PC-9 (cell line): ENCODE measurements around the gene STH. TPM values are rescaled to one million over a fixed set of nuclear protein-coding genes. Genes with fewer than 3 reads are reported as not detected.

Experiments
- BruUV-seq: library from RNA; stranded (reverse); fragments of 400-500 nt; replicated peaks from 2 replicates; lab custom pipeline; 2021; lab: Mats Ljungman, UMichigan
- CTCF ChIA-PET: fragments of 300-600 bp; sonication (Branson Sonifier 250); formaldehyde crosslinking; loops from one replicate; lab custom pipeline; 2022; ENCODE audit warnings: antibody characterized with exemption; lab: Charles Lee
- POLR2A ChIA-PET: fragments of 300-600 bp; sonication (Branson Sonifier 250); formaldehyde crosslinking; loops from one replicate; lab custom pipeline; 2022; ENCODE audit warnings: antibody characterized with exemption; ENCODE audit not compliant: unreplicated experiment; lab: Charles Lee
- DNase-seq, 2 experiments: peaks; one replicate each; pipeline versions ENCODE4 v3.0.0 to v3.0.0-alpha.2; 2015 to 2022; ENCODE audit warnings: mixed read lengths in 1 of 2
- H2AFZ ChIP-seq: fragments of 200-600 bp; sonication (generic); 2 replicates; pipeline ENCODE4 v1.8.1; 2017; ENCODE audit warnings: antibody characterized with exemption
- H3F3A ChIP-seq: fragments of 200-600 bp; sonication (generic); 2 replicates; pipeline ENCODE4 v1.8.1; 2017; ENCODE audit warnings: antibody characterized with exemption, mild to moderate bottlenecking, low read depth; ENCODE audit not compliant: insufficient read depth
- H3K27ac ChIP-seq: fragments of 200-600 bp; sonication (generic); 2 replicates; pipeline ENCODE4 v1.6.1; 2016; ENCODE audit warnings: mixed run types
- H3K27me3 ChIP-seq: fragments of 200-600 bp; sonication (generic); 2 replicates; pipeline ENCODE4 v1.6.1; 2016; ENCODE audit warnings: low read depth, mixed run types; ENCODE audit not compliant: insufficient read depth
- H3K36me3 ChIP-seq: fragments of 200-600 bp; sonication (generic); 2 replicates; pipeline ENCODE4 v1.6.1; 2016; ENCODE audit warnings: low read depth, mixed run types
- H3K4me1 ChIP-seq: fragments of 200-600 bp; sonication (generic); replicated peaks from 2 replicates; pipeline ENCODE4 v1.6.1; 2016; ENCODE audit warnings: mixed run types; ENCODE audit not compliant: insufficient read depth
- H3K4me2 ChIP-seq: fragments of 200-600 bp; sonication (generic); 2 replicates; pipeline ENCODE4 v1.6.1; 2017; ENCODE audit warnings: mixed run types
- H3K4me3 ChIP-seq: fragments of 200-600 bp; sonication (generic); 2 replicates; pipeline ENCODE4 v1.6.1; 2016; ENCODE audit warnings: mixed run types
- H3K79me2 ChIP-seq: fragments of 200-600 bp; sonication (generic); 2 replicates; pipeline ENCODE4 v1.6.1; 2017; ENCODE audit warnings: low read depth, mixed run types
- H3K9me2 ChIP-seq: fragments of 200-600 bp; sonication (generic); 2 replicates; pipeline ENCODE4 v1.8.1; 2017; ENCODE audit warnings: mild to moderate bottlenecking; ENCODE audit not compliant: insufficient read depth
- H3K9me3 ChIP-seq: fragments of 200-600 bp; sonication (generic); 2 replicates; pipeline ENCODE4 v1.8.1; 2016; ENCODE audit warnings: low read depth; ENCODE audit not compliant: insufficient read depth
- H4K20me1 ChIP-seq: fragments of 200-600 bp; sonication (generic); 2 replicates; pipeline ENCODE4 v1.8.1; 2017; ENCODE audit not compliant: insufficient read depth
- EZH2 ChIP-seq: fragments of 200-600 bp; sonication (generic); IDR thresholded peaks from 2 replicates; pipeline ENCODE4 v1.8.0; 2017; ENCODE audit warnings: antibody characterized with exemption, low read depth
- intact Hi-C: fragments of 100-400 bp; cut with micrococcal nuclease; formaldehyde crosslinking; loops from one replicate; pipeline ENCODE4 v1.10.0; 2022; ENCODE audit not compliant: unreplicated experiment
- total RNA-seq: library from RNA; stranded (reverse); gene quantifications from 2 replicates; pipeline ENCODE4 v1.2.3, GENCODE V29; 2021
- TF ChIP-seq, protein P1 (sequence below): fragments of 200-600 bp; sonication (generic); conservative IDR thresholded peaks from 2 replicates; pipeline ENCODE4 v1.6.1; 2017; ENCODE audit warnings: mixed run types, antibody characterized with exemption, mild to moderate bottlenecking, moderate library complexity

Gene STH
- total RNA-seq, 1 experiment from 2014 or later, result not detected

DNA sequence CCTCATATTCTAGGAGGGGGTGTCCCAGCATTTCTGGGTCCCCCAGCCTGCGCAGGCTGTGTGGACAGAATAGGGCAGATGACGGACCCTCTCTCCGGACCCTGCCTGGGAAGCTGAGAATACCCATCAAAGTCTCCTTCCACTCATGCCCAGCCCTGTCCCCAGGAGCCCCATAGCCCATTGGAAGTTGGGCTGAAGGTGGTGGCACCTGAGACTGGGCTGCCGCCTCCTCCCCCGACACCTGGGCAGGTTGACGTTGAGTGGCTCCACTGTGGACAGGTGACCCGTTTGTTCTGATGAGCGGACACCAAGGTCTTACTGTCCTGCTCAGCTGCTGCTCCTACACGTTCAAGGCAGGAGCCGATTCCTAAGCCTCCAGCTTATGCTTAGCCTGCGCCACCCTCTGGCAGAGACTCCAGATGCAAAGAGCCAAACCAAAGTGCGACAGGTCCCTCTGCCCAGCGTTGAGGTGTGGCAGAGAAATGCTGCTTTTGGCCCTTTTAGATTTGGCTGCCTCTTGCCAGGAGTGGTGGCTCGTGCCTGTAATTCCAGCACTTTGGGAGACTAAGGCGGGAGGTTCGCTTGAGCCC, 11.6 kb downstream of the STH start:
- Histone ChIP-seq H3K27ac (no peak overlapping the region), H3K27me3 (no peaks in the 10 kb centered on the region), H3K79me2 (no peaks in the 10 kb centered on the region), H3K9me2 (no peaks in the 10 kb centered on the region), H3K4me1 (no peaks in the 10 kb centered on the region), H4K20me1 (no peaks in the 10 kb centered on the region; the same call in 1 of the 2 replicates), H3K4me2 (no peak overlapping the region), H3F3A (no peaks in the 10 kb centered on the region), H3K36me3 (no peaks in the 10 kb centered on the region), H3K4me3 (no peak overlapping the region), H3K9me3 (no peaks in the 10 kb centered on the region), H2AFZ (no peak overlapping the region)
- no peak for DNase-seq
- intact Hi-C loops, result no loop called here
- no TSS peak for BruUV-seq
- TF ChIP-seq EZH2, result no peak
- TF ChIP-seq, protein P1, sequence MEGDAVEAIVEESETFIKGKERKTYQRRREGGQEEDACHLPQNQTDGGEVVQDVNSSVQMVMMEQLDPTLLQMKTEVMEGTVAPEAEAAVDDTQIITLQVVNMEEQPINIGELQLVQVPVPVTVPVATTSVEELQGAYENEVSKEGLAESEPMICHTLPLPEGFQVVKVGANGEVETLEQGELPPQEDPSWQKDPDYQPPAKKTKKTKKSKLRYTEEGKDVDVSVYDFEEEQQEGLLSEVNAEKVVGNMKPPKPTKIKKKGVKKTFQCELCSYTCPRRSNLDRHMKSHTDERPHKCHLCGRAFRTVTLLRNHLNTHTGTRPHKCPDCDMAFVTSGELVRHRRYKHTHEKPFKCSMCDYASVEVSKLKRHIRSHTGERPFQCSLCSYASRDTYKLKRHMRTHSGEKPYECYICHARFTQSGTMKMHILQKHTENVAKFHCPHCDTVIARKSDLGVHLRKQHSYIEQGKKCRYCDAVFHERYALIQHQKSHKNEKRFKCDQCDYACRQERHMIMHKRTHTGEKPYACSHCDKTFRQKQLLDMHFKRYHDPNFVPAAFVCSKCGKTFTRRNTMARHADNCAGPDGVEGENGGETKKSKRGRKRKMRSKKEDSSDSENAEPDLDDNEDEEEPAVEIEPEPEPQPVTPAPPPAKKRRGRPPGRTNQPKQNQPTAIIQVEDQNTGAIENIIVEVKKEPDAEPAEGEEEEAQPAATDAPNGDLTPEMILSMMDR, result no peak
- CTCF ChIA-PET, result no interaction called here
- POLR2A ChIA-PET, result no interaction called here

DNA sequence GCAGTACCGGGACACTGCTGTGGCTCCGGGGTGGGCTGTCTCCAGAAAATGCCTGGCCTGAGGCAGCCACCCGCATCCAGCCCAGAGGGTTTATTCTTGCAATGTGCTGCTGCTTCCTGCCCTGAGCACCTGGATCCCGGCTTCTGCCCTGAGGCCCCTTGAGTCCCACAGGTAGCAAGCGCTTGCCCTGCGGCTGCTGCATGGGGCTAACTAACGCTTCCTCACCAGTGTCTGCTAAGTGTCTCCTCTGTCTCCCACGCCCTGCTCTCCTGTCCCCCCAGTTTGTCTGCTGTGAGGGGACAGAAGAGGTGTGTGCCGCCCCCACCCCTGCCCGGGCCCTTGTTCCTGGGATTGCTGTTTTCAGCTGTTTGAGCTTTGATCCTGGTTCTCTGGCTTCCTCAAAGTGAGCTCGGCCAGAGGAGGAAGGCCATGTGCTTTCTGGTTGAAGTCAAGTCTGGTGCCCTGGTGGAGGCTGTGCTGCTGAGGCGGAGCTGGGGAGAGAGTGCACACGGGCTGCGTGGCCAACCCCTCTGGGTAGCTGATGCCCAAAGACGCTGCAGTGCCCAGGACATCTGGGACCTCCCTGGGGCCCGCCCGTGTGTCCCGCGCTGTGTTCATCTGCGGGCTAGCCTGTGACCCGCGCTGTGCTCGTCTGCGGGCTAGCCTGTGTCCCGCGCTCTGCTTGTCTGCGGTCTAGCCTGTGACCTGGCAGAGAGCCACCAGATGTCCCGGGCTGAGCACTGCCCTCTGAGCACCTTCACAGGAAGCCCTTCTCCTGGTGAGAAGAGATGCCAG, 12.9 kb downstream of the STH start:
- Histone ChIP-seq H2AFZ (no peak overlapping the region), H3K36me3 (no peaks in the 10 kb centered on the region), H3F3A (no peaks in the 10 kb centered on the region), H4K20me1 (no peaks in the 10 kb centered on the region; the same call in 1 of the 2 replicates), H3K27ac (no peak overlapping the region), H3K4me2 (no peak overlapping the region), H3K79me2 (no peaks in the 10 kb centered on the region), H3K4me1 (no peaks in the 10 kb centered on the region), H3K9me3 (no peaks in the 10 kb centered on the region), H3K9me2 (no peaks in the 10 kb centered on the region), H3K4me3 (no peak overlapping the region), H3K27me3 (no peaks in the 10 kb centered on the region)
- BruUV-seq, result no TSS peak
- TF ChIP-seq, protein P1, result no peak
- no peak for TF ChIP-seq EZH2
- DNase-seq, result no peak
- ChIA-PET POLR2A (no interaction called here), CTCF (no interaction called here)
- intact Hi-C loops, result no loop called here

DNA sequence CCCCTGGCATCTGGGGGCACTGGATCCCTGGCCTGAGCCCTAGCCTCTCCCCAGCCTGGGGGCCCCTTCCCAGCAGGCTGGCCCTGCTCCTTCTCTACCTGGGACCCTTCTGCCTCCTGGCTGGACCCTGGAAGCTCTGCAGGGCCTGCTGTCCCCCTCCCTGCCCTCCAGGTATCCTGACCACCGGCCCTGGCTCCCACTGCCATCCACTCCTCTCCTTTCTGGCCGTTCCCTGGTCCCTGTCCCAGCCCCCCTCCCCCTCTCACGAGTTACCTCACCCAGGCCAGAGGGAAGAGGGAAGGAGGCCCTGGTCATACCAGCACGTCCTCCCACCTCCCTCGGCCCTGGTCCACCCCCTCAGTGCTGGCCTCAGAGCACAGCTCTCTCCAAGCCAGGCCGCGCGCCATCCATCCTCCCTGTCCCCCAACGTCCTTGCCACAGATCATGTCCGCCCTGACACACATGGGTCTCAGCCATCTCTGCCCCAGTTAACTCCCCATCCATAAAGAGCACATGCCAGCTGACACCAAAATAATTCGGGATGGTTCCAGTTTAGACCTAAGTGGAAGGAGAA, 13.5 kb downstream of the STH start:
- H3K4me3 ChIP-seq, result no peak overlapping the region
- H3F3A ChIP-seq, result no peaks in the 10 kb centered on the region
- no peaks in the 10 kb centered on the region for H3K36me3 ChIP-seq
- no peaks in the 10 kb centered on the region for H3K79me2 ChIP-seq
- no peaks in the 10 kb centered on the region for H3K27me3 ChIP-seq
- TF ChIP-seq, protein P1, result no peak
- no peak for TF ChIP-seq EZH2
- H3K4me2 ChIP-seq, result no peak overlapping the region
- CTCF ChIA-PET, result no interaction called here
- no peak overlapping the region for H2AFZ ChIP-seq
- H3K4me1 ChIP-seq, result no peaks in the 10 kb centered on the region
- H3K27ac ChIP-seq, result no peak overlapping the region
- DNase-seq, result no peak
- intact Hi-C loops, result no loop called here
- no TSS peak for BruUV-seq
- no peaks in the 10 kb centered on the region; the same call in 1 of the 2 replicates for H4K20me1 ChIP-seq
- POLR2A ChIA-PET, result no interaction called here
- no peaks in the 10 kb centered on the region for H3K9me2 ChIP-seq
- no peaks in the 10 kb centered on the region for H3K9me3 ChIP-seq
